ENCODE measurements around the gene BTN3A1. TPM values are rescaled to one million over a fixed set of nuclear protein-coding genes. Genes with fewer than 3 reads are reported as not detected.

The BTN3A1 gene
- total and polyA plus RNA-seq, 10 of the 15 experiments (the other 5 are each of a cell fraction or from before 2014, with no cell fraction given) = 5.6 to 60.1 (median 16.1) TPM

GRCh38 chr6:26457806-26458688 lies 56.0 kb downstream of the BTN3A1 start, which contains the start of gene BTN2A1 (continued):
- TF ChIP-seq NFYB (IDR thresholded peaks at IDR 0.05; ENCODE audit: insufficient read depth, low read depth, low read length) = peak; percentile 72
- TF ChIP-seq PAX8 (IDR thresholded peaks at IDR 0.05) = 0 out of 2 replicates have a peak, but pooled peaks have one; percentile 29
- TF ChIP-seq FOXK2 (IDR thresholded peaks at IDR 0.05) = peak; percentile 42; the same call in 1 of the 2 replicates
- TF ChIP-seq POLR2A (IDR thresholded peaks at IDR 0.05; ENCODE audit: low read depth, low read length) = peak; percentile 66; the same call in 1 of the 2 replicates
- TF ChIP-seq SIN3A (IDR thresholded peaks at IDR 0.05; ENCODE audit: low read depth, low read length) = 0 out of 2 replicates have a peak, but pooled peaks have one; percentile 48
- no peak for TF ChIP-seq BRCA1 (IDR thresholded peaks at IDR 0.05; ENCODE audit: low read depth, low read length)
- TF ChIP-seq ASH2L (IDR thresholded peaks at IDR 0.05; ENCODE audit: borderline replicate concordance, low read depth) = no peak
- TF ChIP-seq LARP7 (IDR thresholded peaks at IDR 0.05) = 0 out of 2 replicates have a peak, but pooled peaks have one; percentile 38
- TF ChIP-seq IKZF2 (IDR thresholded peaks at IDR 0.05) = peak; percentile 77 to 87
- 0 out of 2 replicates have a peak, but pooled peaks have one; percentile 10 for TF ChIP-seq YBX1 (IDR thresholded peaks at IDR 0.05)
- TF ChIP-seq BHLHE40 (IDR thresholded peaks at IDR 0.05; ENCODE audit: borderline replicate concordance in 1 of 2, low read depth in 2 of 2, low read length in 1 of 2) = peak; percentile 5 to 54; a peak in 1 of 4 replicates
- TF ChIP-seq CREM (IDR thresholded peaks at IDR 0.05; ENCODE audit: low read depth) = peak; percentile 88
- TF ChIP-seq RAD51 (IDR thresholded peaks at IDR 0.05) = no peak
- TF ChIP-seq CBX3 (IDR thresholded peaks at IDR 0.05; ENCODE audit: borderline replicate concordance, low read depth) = no peak
- 0 out of 2 replicates have a peak, but pooled peaks have one; percentile 34 for TF ChIP-seq SMAD5 (IDR thresholded peaks at IDR 0.05; ENCODE audit: low read depth)
- TF ChIP-seq SKIL (IDR thresholded peaks at IDR 0.05; ENCODE audit: low read depth, poor library complexity, severe bottlenecking) = peak; percentile 38
- TF ChIP-seq RAD21 (IDR thresholded peaks at IDR 0.05; ENCODE audit: insufficient read depth, low read depth, low read length) = no peak
- peak; percentile 92 for TF ChIP-seq CREB1 (IDR thresholded peaks at IDR 0.05; ENCODE audit: low read depth)
- no peak for TF ChIP-seq GATAD2B (conservative IDR thresholded peaks at IDR 0.05; ENCODE audit: low read depth)
- peak in 1 of 2 experiments; percentile 63; a peak in 1 of 4 replicates for TF ChIP-seq SRF (IDR thresholded peaks at IDR 0.05; ENCODE audit: low read depth in 2 of 2, low read length in 2 of 2)
- TF ChIP-seq TAF1 (IDR thresholded peaks at IDR 0.05; ENCODE audit: borderline replicate concordance, low read depth, low read length) = 0 out of 2 replicates have a peak, but pooled peaks have one; percentile 24
- TF ChIP-seq, protein P1, sequence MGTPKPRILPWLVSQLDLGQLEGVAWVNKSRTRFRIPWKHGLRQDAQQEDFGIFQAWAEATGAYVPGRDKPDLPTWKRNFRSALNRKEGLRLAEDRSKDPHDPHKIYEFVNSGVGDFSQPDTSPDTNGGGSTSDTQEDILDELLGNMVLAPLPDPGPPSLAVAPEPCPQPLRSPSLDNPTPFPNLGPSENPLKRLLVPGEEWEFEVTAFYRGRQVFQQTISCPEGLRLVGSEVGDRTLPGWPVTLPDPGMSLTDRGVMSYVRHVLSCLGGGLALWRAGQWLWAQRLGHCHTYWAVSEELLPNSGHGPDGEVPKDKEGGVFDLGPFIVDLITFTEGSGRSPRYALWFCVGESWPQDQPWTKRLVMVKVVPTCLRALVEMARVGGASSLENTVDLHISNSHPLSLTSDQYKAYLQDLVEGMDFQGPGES (IDR thresholded peaks at IDR 0.05) = peak; percentile 46; the same call in 1 of the 2 replicates
- TF ChIP-seq MEF2B (IDR thresholded peaks at IDR 0.05; ENCODE audit: partially characterized antibody, poor library complexity, severe bottlenecking) = peak; percentile 87
- peak; percentile 98 for TF ChIP-seq RFX5 (IDR thresholded peaks at IDR 0.05; ENCODE audit: low read depth, low read length)
- peak; percentile 37; the same call in 1 of the 2 replicates for TF ChIP-seq RB1 (IDR thresholded peaks at IDR 0.05; ENCODE audit: borderline replicate concordance)
- no peak for TF ChIP-seq ZNF217 (IDR thresholded peaks at IDR 0.05)
- TF ChIP-seq IKZF1 (conservative IDR thresholded peaks at IDR 0.05) = peak; percentile 79
- TF ChIP-seq YY1 (IDR thresholded peaks at IDR 0.05; ENCODE audit: low read depth, low read length) = peak; percentile 91
- TF ChIP-seq NBN (IDR thresholded peaks at IDR 0.05) = peak; percentile 70; the same call in 1 of the 2 replicates
